GM21737 (cell line): ENCODE measurements around the gene MTHFD2L.
A peak's percentile ranks its signal among the peaks of the same experiment; 100 is the strongest.
"Not testable (repeated sequence)": the region's sequence is repeated elsewhere in the genome, so short reads cannot be mapped to it uniquely, and the experiment has no call there.

ENCODE experiments used
- ATAC-seq: cut with Tn5 transposase; IDR thresholded peaks from one replicate; pipeline ENCODE4 v1.9.1; 2021; ENCODE audit warnings: mild to moderate bottlenecking, moderate library complexity; ENCODE audit not compliant: unreplicated experiment

The MTHFD2L gene

GRCh38 chr4:74157561-74158465 lies at the start of gene MTHFD2L:
TSS of gene MTHFD2L (plus strand) at chr4:74158118. CDS start at chr4:74158139, 21 bp downstream.
- ATAC-seq = peak; percentile 97

DNA sequence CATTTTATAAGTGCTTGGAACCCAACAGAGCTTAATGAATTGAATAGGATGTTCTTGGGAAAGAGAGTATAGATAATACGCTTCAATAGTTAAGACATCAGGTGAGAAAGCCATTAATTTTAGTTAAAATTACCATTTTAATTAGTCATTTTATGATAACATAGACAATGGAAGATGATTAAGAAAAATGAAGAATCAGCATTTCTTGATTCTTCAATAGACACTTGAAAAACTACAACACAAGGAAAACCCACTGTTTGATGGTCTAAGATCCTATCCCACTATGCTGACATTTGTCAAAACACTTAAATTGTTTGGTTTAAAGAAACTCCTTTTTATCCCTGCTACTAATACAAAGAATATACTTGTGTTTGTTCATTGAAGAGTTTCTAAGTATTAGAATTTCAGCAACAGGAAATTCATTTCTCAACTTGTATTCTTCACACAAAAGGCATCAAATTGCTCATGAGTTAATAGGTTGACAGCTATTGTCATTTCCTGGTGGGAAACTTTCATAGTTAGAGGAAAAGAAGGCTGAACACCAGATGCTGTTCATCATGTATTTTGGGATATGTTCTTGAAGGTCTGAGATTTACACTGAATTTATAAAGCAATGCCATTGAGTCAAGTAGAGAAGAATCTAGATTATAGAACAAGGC lies 49.3 kb upstream of the MTHFD2L start:
- ATAC-seq = no peak

- no peak for ATAC-seq
Observed at GRCh38 chr4:74109116-74109869, 48.6 kb upstream of the MTHFD2L start.

- ATAC-seq = no peak
Observed at GRCh38 chr4:74109870-74110605, 47.9 kb upstream of the MTHFD2L start.

DNA sequence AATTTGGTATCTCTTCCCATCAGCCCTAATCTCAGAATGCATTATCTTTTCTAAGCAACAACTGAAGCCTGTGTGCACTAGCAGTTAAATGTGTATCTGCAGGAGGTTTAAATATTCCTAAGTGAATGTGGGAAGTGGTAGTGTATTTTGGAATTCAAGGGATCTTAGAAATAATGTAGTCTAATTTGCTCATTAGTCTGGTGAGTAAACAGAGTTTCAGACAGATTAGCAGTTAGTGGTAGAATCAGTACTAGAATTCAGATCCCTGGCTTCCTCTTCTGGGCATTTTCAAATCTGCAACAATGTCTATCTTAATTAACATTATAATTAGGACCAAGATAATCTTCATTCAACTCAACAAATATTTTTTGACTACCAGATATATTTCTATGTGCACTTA lies 47.2 kb upstream of the MTHFD2L start:
- ATAC-seq = no peak

- no peak for ATAC-seq
Observed at GRCh38 chr4:74111306-74111975, 46.5 kb upstream of the MTHFD2L start.

DNA sequence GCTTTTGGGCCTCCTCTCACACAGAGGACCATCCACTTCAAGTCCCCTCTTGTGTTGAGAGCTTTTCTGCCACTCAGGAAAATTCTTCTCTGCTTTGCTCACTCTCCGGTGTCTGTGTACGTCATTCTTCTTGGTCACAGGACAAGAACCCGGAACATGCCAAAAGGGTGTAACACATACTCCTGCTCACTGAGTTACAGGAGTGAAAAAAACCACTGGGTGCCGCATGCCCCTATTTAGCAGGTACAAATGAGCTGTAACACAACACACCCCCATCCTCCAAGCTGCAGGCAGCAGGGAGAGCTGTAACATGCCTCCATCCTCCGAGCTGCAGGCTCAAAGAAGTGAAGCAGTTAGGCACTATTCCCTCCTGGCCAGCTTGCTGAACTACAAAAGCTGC lies 45.9 kb upstream of the MTHFD2L start:
- ATAC-seq = no peak

DNA sequence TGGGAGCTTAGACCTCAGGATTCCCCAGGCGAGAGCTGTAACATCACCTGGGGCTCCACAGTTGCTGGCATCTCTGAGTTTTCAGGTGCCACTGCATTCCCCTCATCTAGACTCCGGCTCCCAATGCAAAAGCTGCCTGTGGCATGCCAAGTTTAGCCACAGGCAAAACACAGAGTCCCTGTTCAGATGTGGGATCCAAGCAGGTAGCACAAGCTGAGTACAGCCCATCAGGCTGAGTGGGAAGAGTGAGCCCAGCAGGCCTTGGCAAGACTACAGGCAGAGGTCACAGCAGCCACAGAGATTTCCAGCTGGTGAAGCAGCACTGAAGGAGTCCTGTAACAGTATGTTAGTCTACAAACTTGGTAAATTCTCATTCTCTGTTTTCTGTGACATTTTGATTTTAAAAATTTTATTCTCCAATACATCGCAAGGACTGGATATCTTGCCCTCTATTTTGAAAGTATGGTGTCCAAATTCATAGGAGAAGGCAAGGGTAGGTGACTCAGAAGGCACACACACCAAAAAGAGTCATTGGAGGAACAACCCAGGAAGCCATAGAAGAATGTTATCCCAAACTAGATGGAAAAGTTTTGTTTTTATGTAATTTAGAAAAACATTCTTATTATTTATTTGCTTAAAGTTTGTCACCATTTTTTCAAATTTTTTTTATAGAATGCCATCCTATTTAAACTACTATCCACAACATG lies 45.4 kb upstream of the MTHFD2L start:
- ATAC-seq = no peak

- ATAC-seq = no peak
Observed at GRCh38 chr4:74114234-74114633, 43.7 kb upstream of the MTHFD2L start.

GRCh38 chr4:74117024-74117534 lies 40.8 kb upstream of the MTHFD2L start:
- ATAC-seq = no peak

- ATAC-seq = no peak
Observed at GRCh38 chr4:74118600-74119338, 39.1 kb upstream of the MTHFD2L start.

DNA sequence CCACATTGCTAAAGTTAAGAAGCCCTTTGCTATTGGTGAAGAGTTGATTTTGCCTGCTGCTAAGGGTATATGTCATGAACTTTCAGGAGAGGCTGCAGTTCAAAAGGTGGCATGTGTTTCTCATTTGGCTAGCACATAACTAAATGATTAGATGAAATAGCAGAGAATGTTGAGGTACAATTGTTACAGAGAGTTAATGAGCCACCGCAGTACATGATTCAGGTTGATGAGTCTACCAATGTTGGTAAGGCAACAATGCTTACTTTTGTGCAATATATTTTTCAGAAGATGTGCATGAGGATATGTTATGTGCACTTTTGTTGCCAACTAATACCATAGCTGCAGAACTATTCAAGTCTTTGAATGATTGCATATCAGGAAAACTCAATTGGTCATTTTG lies 37.8 kb upstream of the MTHFD2L start:
- no peak for ATAC-seq

GRCh38 chr4:74121643-74122579 lies 36.0 kb upstream of the MTHFD2L start:
- no peak for ATAC-seq

GRCh38 chr4:74123065-74123728 lies 34.7 kb upstream of the MTHFD2L start:
- no peak for ATAC-seq

DNA sequence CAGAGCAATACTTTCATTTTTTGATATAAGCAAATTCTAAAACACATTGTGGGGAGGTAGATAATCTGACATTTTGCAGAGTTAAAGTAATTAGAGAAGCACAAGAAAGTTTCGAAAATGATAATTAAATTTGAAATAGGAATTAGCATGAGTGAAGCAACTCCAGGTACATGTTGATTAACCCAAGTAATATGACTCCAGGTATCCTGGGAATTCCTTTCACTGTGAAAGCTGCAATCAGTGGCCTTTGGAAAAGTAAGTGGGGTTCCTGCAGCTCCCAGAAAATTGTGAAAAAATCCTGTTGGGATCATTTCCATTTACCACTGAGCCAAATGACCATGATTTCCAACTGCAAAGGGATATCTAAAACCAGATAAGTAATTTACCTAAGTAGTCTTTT lies 32.9 kb upstream of the MTHFD2L start:
- ATAC-seq = no peak

DNA sequence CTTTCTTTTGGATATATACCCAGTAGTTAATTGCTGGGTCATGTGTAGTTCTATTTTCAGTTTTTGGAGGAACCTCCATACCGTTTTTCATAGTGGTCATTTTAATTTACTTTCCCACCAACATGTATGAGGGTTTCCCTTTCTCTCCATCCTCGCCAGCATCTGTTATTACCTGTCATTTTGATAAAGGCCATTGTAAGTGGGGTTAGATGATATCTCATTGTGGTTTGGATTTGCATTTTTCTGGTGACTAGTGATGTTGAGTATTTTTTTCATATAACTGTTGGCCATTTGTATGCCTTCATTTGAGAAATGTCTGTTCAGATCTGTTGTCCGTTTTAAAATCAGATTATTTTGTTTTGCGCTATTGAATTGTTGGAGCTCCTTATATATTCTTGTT lies 30.2 kb upstream of the MTHFD2L start:
- ATAC-seq = no peak

DNA sequence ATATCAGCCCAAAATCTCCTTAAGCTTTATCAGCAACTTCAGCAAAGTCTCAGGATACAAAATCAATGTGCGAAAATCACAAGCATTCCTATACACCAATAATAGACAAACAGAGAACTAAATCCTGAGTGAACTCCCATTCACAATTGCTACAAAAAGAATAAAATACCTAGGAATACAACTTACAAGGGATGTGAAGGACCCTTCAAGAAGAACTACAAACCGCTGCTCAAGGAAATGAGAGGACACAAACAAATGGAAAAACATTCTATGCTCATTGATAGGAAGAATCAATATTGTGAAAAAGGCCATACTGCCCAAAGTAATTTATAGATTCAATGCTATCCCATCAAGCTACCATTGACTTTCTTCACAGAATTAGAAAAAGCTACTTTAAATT lies 27.1 kb upstream of the MTHFD2L start:
- ATAC-seq = not testable (repeated sequence)
